Measurements from ENCODE around the gene BTRC.

DNA sequence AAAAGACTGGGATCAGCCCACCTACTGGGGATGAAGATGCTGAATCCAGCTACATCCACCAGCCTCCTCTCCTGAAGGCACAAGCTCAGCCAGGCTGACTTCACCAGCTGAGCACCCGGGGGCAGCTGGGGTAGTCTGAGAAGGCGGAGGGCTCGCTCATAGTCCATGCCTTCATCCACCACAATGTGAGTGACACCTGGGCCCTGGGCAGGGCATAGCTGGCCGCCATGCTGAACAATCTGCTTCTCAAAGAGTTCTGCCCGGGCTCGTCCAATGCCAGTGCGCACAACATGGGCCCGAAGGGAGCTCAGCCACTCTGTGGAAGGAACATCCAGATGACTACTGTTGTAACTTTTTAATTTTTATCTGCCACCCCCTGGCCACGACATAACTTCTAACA is 231.9 kb downstream of the BTRC start:
- TF ChIP-seq CTCF (IDR thresholded peaks at IDR 0.05; ENCODE audit: low read depth, low read length), result no peak
- TF ChIP-seq, protein P1, sequence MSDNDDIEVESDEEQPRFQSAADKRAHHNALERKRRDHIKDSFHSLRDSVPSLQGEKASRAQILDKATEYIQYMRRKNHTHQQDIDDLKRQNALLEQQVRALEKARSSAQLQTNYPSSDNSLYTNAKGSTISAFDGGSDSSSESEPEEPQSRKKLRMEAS (IDR thresholded peaks at IDR 0.05; ENCODE audit: low read depth, low read length), result no peak
- no peak for TF ChIP-seq POLR2A (IDR thresholded peaks at IDR 0.05; ENCODE audit: extremely low read depth, insufficient read length)

Measured in NB4 (cell line).